ENCODE measurements around the gene C5orf24. TPM values are rescaled to one million over a fixed set of nuclear protein-coding genes. Genes with fewer than 3 reads are reported as not detected.

Gene C5orf24
- polyA plus RNA-seq, 3 donors: 5.6 to 17.1 (median 6.6) TPM

- Mint-ChIP-seq H3K27ac (no peak overlapping the region), H3K36me3 (peaks cover 22 to 49% of the 10 kb centered on the region in 2 donors), H3K27me3 (ENCODE audit: low read depth in 3 of 3) (no peaks in the 10 kb centered on the region), H3K4me1 (peaks cover 7% of the 10 kb centered on the region), H3K9me3 (peaks cover 0 to 2% (median 0%) of the 10 kb centered on the region in 7 donors), H3K4me3 (no peak overlapping the region)
- DNase-seq: no peak
- Histone ChIP-seq H3K9me3 (replicated peaks in 1 of 2; ENCODE audit: control insufficient read depth in 1 of 2, insufficient read depth in 1 of 2, low read length in 2 of 2) (no peaks in the 10 kb centered on the region), H3K9ac (ENCODE audit: insufficient read depth, low read length, poor library complexity, severe bottlenecking) (no peak overlapping the region), H3K27me3 (ENCODE audit: control insufficient read depth in 2 of 2, insufficient read depth in 2 of 2, low read length in 2 of 2) (no peaks in the 10 kb centered on the region), H3K27ac (ENCODE audit: low read depth in 1 of 2, low read length in 2 of 2) (no peak overlapping the region), H4K20me1 (ENCODE audit: insufficient read depth, low read length) (no peaks in the 10 kb centered on the region), H3K4me2 (replicated peaks; ENCODE audit: extremely low read depth, low read length, poor library complexity, severe bottlenecking) (no peak overlapping the region), H3K4me1 (ENCODE audit: control insufficient read depth in 1 of 2, insufficient read depth in 2 of 2, low read length in 2 of 2) (peaks cover 7% of the 10 kb centered on the region in 2 donors), H3K4me3 (replicated peaks in 1 of 3; ENCODE audit: low read depth in 2 of 3, low read length in 3 of 3) (no peak overlapping the region), H3K36me3 (replicated peaks in 1 of 2; ENCODE audit: control insufficient read depth in 1 of 2, insufficient read depth in 2 of 2, low read length in 2 of 2) (peaks cover 17 to 47% of the 10 kb centered on the region in 2 donors), H2AFZ (ENCODE audit: insufficient read depth, low read depth, low read length, poor library complexity, severe bottlenecking) (no peak overlapping the region), H3K79me2 (ENCODE audit: insufficient read depth, low read length) (no peaks in the 10 kb centered on the region)
- WGBS (ENCODE audit: insufficient coverage): 100% methylated on average over 1 of the region's 3 CpGs
- TF ChIP-seq, protein P1, sequence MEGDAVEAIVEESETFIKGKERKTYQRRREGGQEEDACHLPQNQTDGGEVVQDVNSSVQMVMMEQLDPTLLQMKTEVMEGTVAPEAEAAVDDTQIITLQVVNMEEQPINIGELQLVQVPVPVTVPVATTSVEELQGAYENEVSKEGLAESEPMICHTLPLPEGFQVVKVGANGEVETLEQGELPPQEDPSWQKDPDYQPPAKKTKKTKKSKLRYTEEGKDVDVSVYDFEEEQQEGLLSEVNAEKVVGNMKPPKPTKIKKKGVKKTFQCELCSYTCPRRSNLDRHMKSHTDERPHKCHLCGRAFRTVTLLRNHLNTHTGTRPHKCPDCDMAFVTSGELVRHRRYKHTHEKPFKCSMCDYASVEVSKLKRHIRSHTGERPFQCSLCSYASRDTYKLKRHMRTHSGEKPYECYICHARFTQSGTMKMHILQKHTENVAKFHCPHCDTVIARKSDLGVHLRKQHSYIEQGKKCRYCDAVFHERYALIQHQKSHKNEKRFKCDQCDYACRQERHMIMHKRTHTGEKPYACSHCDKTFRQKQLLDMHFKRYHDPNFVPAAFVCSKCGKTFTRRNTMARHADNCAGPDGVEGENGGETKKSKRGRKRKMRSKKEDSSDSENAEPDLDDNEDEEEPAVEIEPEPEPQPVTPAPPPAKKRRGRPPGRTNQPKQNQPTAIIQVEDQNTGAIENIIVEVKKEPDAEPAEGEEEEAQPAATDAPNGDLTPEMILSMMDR (IDR thresholded peaks at IDR 0.05): no peak
- intact Hi-C loops (cut with micrococcal nuclease): loop anchor here in 1 of 2 donors (10.0 kb wide), 1 partner anchor 86 kb away; the partner anchor contains the start of gene DDX46
These were observed 5.0 kb upstream of the C5orf24 start for GRCh38 chr5:134840811-134841210.

DNA sequence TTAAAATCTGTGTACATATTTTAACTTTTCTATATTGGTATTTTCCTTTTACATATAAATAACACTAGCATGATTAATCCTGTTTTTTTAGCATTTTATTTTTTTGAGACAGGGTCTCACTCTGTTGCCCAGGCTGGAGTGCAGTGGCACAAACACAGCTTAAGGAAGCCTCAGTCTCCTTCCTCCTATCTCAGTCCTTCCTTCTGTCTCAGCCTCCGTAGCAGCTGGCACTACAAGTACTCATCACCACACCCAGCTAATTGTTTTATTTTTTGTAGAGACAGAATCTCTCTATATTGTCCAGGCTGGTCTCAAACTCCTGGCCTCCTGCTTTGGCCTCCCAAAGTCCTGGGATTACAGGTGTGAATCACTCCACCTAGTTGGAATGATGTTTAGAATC lies 1.5 kb upstream of the C5orf24 start:
- no peak overlapping the region for H2AFZ ChIP-seq (ENCODE audit: insufficient read depth, low read depth, low read length, poor library complexity, severe bottlenecking)

More for the DNA sequence above, 1.5 kb upstream of the C5orf24 start:
- no peak overlapping the region for H3K4me3 ChIP-seq (replicated peaks in 1 of 3; ENCODE audit: low read depth in 2 of 3, low read length in 3 of 3)
- no CpG with 5 or more reads among the region's 1 CpG for WGBS (ENCODE audit: insufficient coverage)
- H3K36me3 Mint-ChIP-seq: peaks cover 6 to 36% of the 10 kb centered on the region in 2 donors
- H4K20me1 ChIP-seq (ENCODE audit: insufficient read depth, low read length): peaks cover 5% of the 10 kb centered on the region
- DNase-seq: no peak
- peaks cover 18 to 20% of the 10 kb centered on the region in 2 donors for H3K4me1 ChIP-seq (ENCODE audit: control insufficient read depth in 1 of 2, insufficient read depth in 2 of 2, low read length in 2 of 2)
- H3K27ac Mint-ChIP-seq: peak overlapping the region in 1 of 7 donors; percentile 17
- H3K4me1 Mint-ChIP-seq: peaks cover 23% of the 10 kb centered on the region
- peaks cover 33% of the 10 kb centered on the region for H3K79me2 ChIP-seq (ENCODE audit: insufficient read depth, low read length)
- H3K9me3 ChIP-seq (replicated peaks in 1 of 2; ENCODE audit: control insufficient read depth in 1 of 2, insufficient read depth in 1 of 2, low read length in 2 of 2): no peaks in the 10 kb centered on the region
- no peak overlapping the region for H3K4me2 ChIP-seq (replicated peaks; ENCODE audit: extremely low read depth, low read length, poor library complexity, severe bottlenecking)
- H3K4me3 Mint-ChIP-seq: no peak overlapping the region
- H3K36me3 ChIP-seq (replicated peaks in 1 of 2; ENCODE audit: control insufficient read depth in 1 of 2, insufficient read depth in 2 of 2, low read length in 2 of 2): peaks cover 9 to 29% of the 10 kb centered on the region in 2 donors
- H3K27me3 Mint-ChIP-seq (ENCODE audit: low read depth in 3 of 3): no peaks in the 10 kb centered on the region
- no peaks in the 10 kb centered on the region for H3K27me3 ChIP-seq (ENCODE audit: control insufficient read depth in 2 of 2, insufficient read depth in 2 of 2, low read length in 2 of 2)
- intact Hi-C loops (cut with micrococcal nuclease): loop anchor here in 1 of 2 donors (10.0 kb wide), 1 partner anchor 89 kb away; the partner anchor contains the start of gene DDX46
- no peak overlapping the region for H3K27ac ChIP-seq (ENCODE audit: low read depth in 1 of 2, low read length in 2 of 2)
- H3K9me3 Mint-ChIP-seq: peaks cover 0 to 2% (median 0%) of the 10 kb centered on the region in 7 donors
- TF ChIP-seq, protein P1 (IDR thresholded peaks at IDR 0.05): no peak
- H3K9ac ChIP-seq (ENCODE audit: insufficient read depth, low read length, poor library complexity, severe bottlenecking): no peak overlapping the region

Data from CD14-positive monocyte (primary cell).